Liver (tissue), 9 donors: ENCODE measurements around the gene DNM3. TPM values are rescaled to one million over a fixed set of nuclear protein-coding genes. Genes with fewer than 3 reads are reported as not detected.

Experiments
- DNase-seq: peaks from one replicate; pipeline ENCODE4 v3.0.0-alpha.2; 2017; ENCODE audit warnings: low spot score
- H3K27ac ChIP-seq, 2 donors: one replicate each; pipeline ENCODE4 v1.7.0; 2013; ENCODE audit warnings: inconsistent platforms in 2 of 2, low read length in 2 of 2, control low read depth in 1 of 2, low read depth in 1 of 2, mild to moderate bottlenecking in 1 of 2
- H3K27me3 ChIP-seq, 4 donors: one replicate each; pipeline versions ENCODE4 v1.6.1 to v1.7.0; 2013; ENCODE audit warnings: low read length in 3 of 4, inconsistent platforms in 1 of 4, mild to moderate bottlenecking in 1 of 4, moderate library complexity in 1 of 4; ENCODE audit not compliant: control insufficient read depth in 4 of 4, insufficient read depth in 4 of 4
- H3K36me3 ChIP-seq, 4 donors: one replicate each; pipeline versions ENCODE4 v1.6.1 to v1.7.0; 2013; ENCODE audit warnings: low read length in 3 of 4, mild to moderate bottlenecking in 3 of 4, low read depth in 1 of 4, moderate library complexity in 1 of 4; ENCODE audit not compliant: control insufficient read depth in 4 of 4, insufficient read depth in 3 of 4
- H3K4me1 ChIP-seq, 4 donors: one replicate each; pipeline versions ENCODE4 v1.6.1 to v1.7.0; 2013; ENCODE audit warnings: low read length in 3 of 4, mild to moderate bottlenecking in 3 of 4, moderate library complexity in 1 of 4; ENCODE audit not compliant: control insufficient read depth in 4 of 4, insufficient read depth in 4 of 4
- H3K4me3 ChIP-seq, 3 donors: one replicate each; pipeline versions ENCODE4 v1.6.1 to v1.7.0; 2013; ENCODE audit warnings: low read length in 3 of 3, control low read depth in 1 of 3, low read depth in 1 of 3, mild to moderate bottlenecking in 1 of 3
- H3K9ac ChIP-seq, 2 donors: one replicate each; pipeline ENCODE4 v1.7.0; 2013; ENCODE audit warnings: low read length in 2 of 2, mild to moderate bottlenecking in 2 of 2, moderate library complexity in 2 of 2, control low read depth in 1 of 2, low read depth in 1 of 2
- H3K9me3 ChIP-seq, 4 donors: one replicate each; pipeline versions ENCODE4 v1.6.1 to v1.7.0; 2013; ENCODE audit warnings: low read length in 3 of 4; ENCODE audit not compliant: control insufficient read depth in 4 of 4
- ATF3 ChIP-seq: IDR thresholded peaks from 2 replicates; pipeline ENCODE4 v1.6.1; 2016; ENCODE audit warnings: antibody characterized with exemption
- CTCF ChIP-seq: fragments of 150-350 bp; IDR thresholded peaks from 2 replicates; pipeline ENCODE4 v1.5.1; 2017; ENCODE audit warnings: improper control_type of control experiment, low read depth, low read length; ENCODE audit not compliant: missing input control
- EGR1 ChIP-seq, 2 donors: IDR thresholded peaks; 2 replicates each; pipeline ENCODE4 v1.6.1; 2016 to 2018; ENCODE audit warnings: antibody characterized with exemption in 2 of 2, low read depth in 2 of 2
- FOXA1 ChIP-seq: IDR thresholded peaks from 2 replicates; pipeline ENCODE4 v1.6.1; 2016; ENCODE audit warnings: antibody characterized with exemption
- FOXA2 ChIP-seq: IDR thresholded peaks from 2 replicates; pipeline ENCODE4 v1.6.1; 2016; ENCODE audit warnings: antibody characterized with exemption
- GABPA ChIP-seq, 2 donors: IDR thresholded peaks in 1 of 2; conservative IDR thresholded peaks in 1 of 2; 2 replicates each; pipeline ENCODE4 v1.6.1; 2016; ENCODE audit warnings: antibody characterized with exemption in 2 of 2, mild to moderate bottlenecking in 1 of 2, moderate library complexity in 1 of 2
- HNF4A ChIP-seq, 2 donors: conservative IDR thresholded peaks; 2 replicates each; pipeline ENCODE4 v1.6.1; 2016; ENCODE audit warnings: antibody characterized with exemption in 2 of 2, mild to moderate bottlenecking in 2 of 2
- HNF4G ChIP-seq: IDR thresholded peaks from 2 replicates; pipeline ENCODE4 v1.6.1; 2016; ENCODE audit warnings: antibody characterized with exemption
- JUND ChIP-seq, 2 donors: IDR thresholded peaks; 2 replicates each; pipeline ENCODE4 v1.6.1; 2016; ENCODE audit warnings: antibody characterized with exemption in 2 of 2
- MAX ChIP-seq: IDR thresholded peaks from 2 replicates; pipeline ENCODE4 v1.6.1; 2016; ENCODE audit warnings: antibody characterized with exemption
- NR2F2 ChIP-seq: IDR thresholded peaks from 2 replicates; pipeline ENCODE4 v1.6.1; 2016; ENCODE audit warnings: antibody characterized with exemption
- RAD21 ChIP-seq, 2 donors: IDR thresholded peaks; 2 replicates each; pipeline ENCODE4 v1.6.1; 2016; ENCODE audit warnings: antibody characterized with exemption in 2 of 2, mild to moderate bottlenecking in 2 of 2
- RXRA ChIP-seq, 2 donors: IDR thresholded peaks; 2 replicates each; pipeline ENCODE4 v1.6.1; 2017 to 2018; ENCODE audit warnings: antibody characterized with exemption in 2 of 2, mild to moderate bottlenecking in 1 of 2
- TAF1 ChIP-seq: conservative IDR thresholded peaks from 2 replicates; pipeline ENCODE4 v1.6.1; 2016; ENCODE audit warnings: antibody characterized with exemption, mild to moderate bottlenecking
- YY1 ChIP-seq: IDR thresholded peaks from 2 replicates; pipeline ENCODE4 v1.6.1; 2016; ENCODE audit warnings: antibody characterized with exemption, mild to moderate bottlenecking
- ZBTB33 ChIP-seq: IDR thresholded peaks from 2 replicates; pipeline ENCODE4 v1.6.1; 2016; ENCODE audit warnings: antibody characterized with exemption
- WGBS: extraction: QIAGEN DNeasy Blood & Tissue Kit; methylation state at CpG from one replicate; pipeline ENCODE4 v1.1.7; 2013; 5-methylcytosine and 5-hydroxymethylcytosine counted together
- polyA plus RNA-seq, 2 donors: library from polyadenylated mRNA; stranded (reverse) in 1 of 2; unstranded in 1 of 2; fragments of 200-250 nt in 1 of 2; fragments of >200 nt in 1 of 2; fragmentation: Nextera tagmentation in 1 of 2; extraction: Ambion mirVana in 1 of 2; gene quantifications; one replicate each; pipeline versions ENCODE4 v1.2.1 to v1.2.3, GENCODE V29; 2013 to 2015
- total RNA-seq, 2 donors: library from RNA; depleted of rRNA; stranded (reverse); fragments of >200 nt; gene quantifications; one replicate each; pipeline ENCODE4 v1.2.3, GENCODE V29; 2014
- donor health status: healthy.
- donor health status: healthy.
- donor health status: healthy.
- donor health status: healthy.
- donor health status: healthy.

Gene DNM3
- total and polyA plus RNA-seq, 4 donors: 0.08 to 3.2 (median 1.0) TPM

GRCh38 chr1:172394811-172395210 is 553.5 kb downstream of the DNM3 start:
- Histone ChIP-seq H3K27ac (no peak overlapping the region), H3K4me1 (peaks cover 0 to 5% (median 0%) of the 10 kb centered on the region in 4 donors), H3K4me3 (no peak overlapping the region), H3K27me3 (no peaks in the 10 kb centered on the region), H3K9ac (no peak overlapping the region), H3K9me3 (no peaks in the 10 kb centered on the region), H3K36me3 (no peaks in the 10 kb centered on the region)
- DNase-seq: no peak
- TF ChIP-seq FOXA1: no peak
- no peak for TF ChIP-seq ZBTB33
- TF ChIP-seq TAF1: no peak
- TF ChIP-seq FOXA2: no peak
- no peak for TF ChIP-seq RXRA (IDR thresholded peaks at IDR 0.05)
- no peak for TF ChIP-seq GABPA (IDR thresholded peaks at IDR 0.05 in 1 of 2, conservative IDR thresholded peaks at IDR 0.05 in 1 of 2)
- TF ChIP-seq RAD21 (IDR thresholded peaks at IDR 0.05): no peak
- no peak for TF ChIP-seq MAX
- TF ChIP-seq HNF4G: no peak
- no peak for TF ChIP-seq JUND (IDR thresholded peaks at IDR 0.05)
- TF ChIP-seq CTCF: no peak
- TF ChIP-seq NR2F2: no peak
- TF ChIP-seq HNF4A (conservative IDR thresholded peaks at IDR 0.05): no peak
- no peak for TF ChIP-seq YY1
- WGBS: 91% methylated on average over 5 of the region's 5 CpGs

DNA sequence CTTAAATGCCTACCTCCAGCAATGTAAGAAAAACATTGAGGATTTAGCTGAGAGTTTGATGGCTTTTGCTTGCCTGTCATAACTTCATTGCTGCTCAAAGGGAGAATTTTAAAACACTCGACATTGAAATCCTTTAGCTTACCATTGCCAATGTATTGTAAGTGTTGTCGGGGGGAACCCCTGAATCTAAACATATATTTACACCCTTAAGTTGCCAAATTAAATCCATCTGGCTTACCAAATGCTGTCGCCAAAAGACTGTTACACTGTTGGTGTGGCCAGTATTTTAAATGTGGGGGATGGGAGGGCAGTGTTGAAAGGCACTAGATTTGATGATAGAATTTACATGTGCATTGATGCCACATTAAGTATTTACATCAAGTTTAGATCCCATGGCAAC is 554.3 kb downstream of the DNM3 start:
- Histone ChIP-seq H3K27me3 (no peaks in the 10 kb centered on the region), H3K4me3 (no peak overlapping the region), H3K4me1 (peaks cover 0 to 3% (median 0%) of the 10 kb centered on the region in 4 donors), H3K27ac (no peak overlapping the region), H3K36me3 (no peaks in the 10 kb centered on the region), H3K9me3 (no peaks in the 10 kb centered on the region), H3K9ac (no peak overlapping the region)
- WGBS: 94% methylated on average over 3 of the region's 3 CpGs
- TF ChIP-seq MAX (no peak), ATF3 (no peak), EGR1 (IDR thresholded peaks at IDR 0.05; ENCODE audit: low read depth in 2 of 2) (no peak), GABPA (IDR thresholded peaks at IDR 0.05 in 1 of 2, conservative IDR thresholded peaks at IDR 0.05 in 1 of 2) (no peak), TAF1 (no peak), ZBTB33 (no peak), YY1 (no peak), HNF4A (conservative IDR thresholded peaks at IDR 0.05) (no peak), NR2F2 (no peak), CTCF (no peak), FOXA1 (no peak)
- DNase-seq: no peak
